Panc1 (cell line): Measurements from ENCODE around the gene OLIG1. TPM values are rescaled to one million over a fixed set of nuclear protein-coding genes. Genes with fewer than 3 reads are reported as not detected.

Experiments
- ATAC-seq: fragments of 200-7000 bp; cut with Tn5 transposase; 2 replicates; pipeline ENCODE4 v1.9.1; 2020; ENCODE audit warnings: mild to moderate bottlenecking, moderate library complexity
- BruUV-seq: library from RNA; stranded (reverse); fragments of 400-500 nt; replicated peaks from 2 replicates; lab custom pipeline; 2021; lab: Mats Ljungman, UMichigan
- CTCF ChIA-PET: fragments of 300-600 bp; sonication (Branson Sonifier 250); formaldehyde crosslinking; loops from one replicate; lab custom pipeline; 2022; ENCODE audit warnings: antibody characterized with exemption; lab: Charles Lee
- POLR2A ChIA-PET: fragments of 300-600 bp; sonication (Branson Sonifier 250); formaldehyde crosslinking; loops from one replicate; lab custom pipeline; 2022; ENCODE audit warnings: antibody characterized with exemption; lab: Charles Lee
- DNase-seq: peaks from one replicate; pipeline ENCODE4 v3.0.0-alpha.2; 2010; ENCODE audit warnings: low read depth, low spot score
- H3K27ac ChIP-seq: 2 replicates; pipeline ENCODE4 v1.5.1; 2011; ENCODE audit warnings: mild to moderate bottlenecking, low read length, inconsistent platforms
- H3K27me3 ChIP-seq: fragments of 200-500 bp; sonication (Bioruptor generic); 2 replicates; pipeline ENCODE4 v1.6.0; 2014; ENCODE audit warnings: low read length, inconsistent platforms; ENCODE audit not compliant: control insufficient read depth, insufficient read depth
- H3K36me3 ChIP-seq: fragments of 200-500 bp; sonication (Bioruptor generic); 2 replicates; pipeline ENCODE4 v1.5.1; 2014; ENCODE audit warnings: inconsistent platforms, mild to moderate bottlenecking, low read length, moderate library complexity; ENCODE audit not compliant: control insufficient read depth, insufficient read depth
- H3K4me1 ChIP-seq: 2 replicates; pipeline ENCODE4 v1.5.1; 2011; ENCODE audit warnings: inconsistent platforms, mild to moderate bottlenecking, low read length, moderate library complexity; ENCODE audit not compliant: control insufficient read depth, insufficient read depth
- H3K4me3 ChIP-seq, 2 experiments: 2 replicates each; pipeline ENCODE4 v1.5.1; 2011 to 2012; ENCODE audit warnings: low read depth in 2 of 2, low read length in 2 of 2, mild to moderate bottlenecking in 2 of 2, inconsistent platforms in 1 of 2, moderate library complexity in 1 of 2
- H3K9me3 ChIP-seq: fragments of 200-500 bp; sonication (Bioruptor generic); 2 replicates; pipeline ENCODE4 v1.5.1; 2014; ENCODE audit warnings: low read depth, mild to moderate bottlenecking, inconsistent platforms, low read length, moderate library complexity; ENCODE audit not compliant: control insufficient read depth, insufficient read depth
- POLR2AphosphoS5 ChIP-seq: IDR thresholded peaks from 2 replicates; pipeline ENCODE4 v1.6.1; 2012; ENCODE audit warnings: mild to moderate bottlenecking, low read depth, low read length, moderate library complexity
- SIN3A ChIP-seq: IDR thresholded peaks from 2 replicates; pipeline ENCODE4 v1.6.1; 2012; ENCODE audit warnings: low read depth, mild to moderate bottlenecking, low read length, moderate library complexity, borderline replicate concordance; ENCODE audit not compliant: insufficient read depth
- TCF7L2 ChIP-seq: IDR thresholded peaks from 2 replicates; pipeline ENCODE4 v1.6.1; 2011; ENCODE audit warnings: mild to moderate bottlenecking, low read depth, low read length, inconsistent platforms
- in situ Hi-C: cut with HindIII; loops from 2 replicates; pipeline ENCODE4 v1.10.0; 2016; ENCODE audit warnings: low sequenced_read_pairs, low pct_unique_long_range_greater_than_20kb
- intact Hi-C: fragments of 100-400 bp; cut with micrococcal nuclease; formaldehyde crosslinking; loops from one replicate; pipeline ENCODE4 v1.10.0; 2022; ENCODE audit not compliant: unreplicated experiment
- total RNA-seq: library from RNA; stranded (reverse); gene quantifications from one replicate; pipeline ENCODE4 v1.2.1, GENCODE V29; 2021; ENCODE audit not compliant: unreplicated experiment
- TF ChIP-seq, protein P1 (sequence below): fragments of 450-650 bp; IDR thresholded peaks from 2 replicates; pipeline ENCODE4 v1.5.1; 2017; ENCODE audit warnings: mild to moderate bottlenecking
- TF ChIP-seq, protein P2 (sequence below), 2 experiments: IDR thresholded peaks; 2 replicates each; pipeline ENCODE4 v1.6.1; 2011 to 2012; ENCODE audit warnings: low read depth in 2 of 2, control low read depth in 1 of 2, low read length in 1 of 2, mild to moderate bottlenecking in 1 of 2, moderate library complexity in 1 of 2; ENCODE audit not compliant: insufficient read depth in 1 of 2

The OLIG1 gene
- total RNA-seq, 1 experiment from 2014 or later: 0.21 TPM

DNA sequence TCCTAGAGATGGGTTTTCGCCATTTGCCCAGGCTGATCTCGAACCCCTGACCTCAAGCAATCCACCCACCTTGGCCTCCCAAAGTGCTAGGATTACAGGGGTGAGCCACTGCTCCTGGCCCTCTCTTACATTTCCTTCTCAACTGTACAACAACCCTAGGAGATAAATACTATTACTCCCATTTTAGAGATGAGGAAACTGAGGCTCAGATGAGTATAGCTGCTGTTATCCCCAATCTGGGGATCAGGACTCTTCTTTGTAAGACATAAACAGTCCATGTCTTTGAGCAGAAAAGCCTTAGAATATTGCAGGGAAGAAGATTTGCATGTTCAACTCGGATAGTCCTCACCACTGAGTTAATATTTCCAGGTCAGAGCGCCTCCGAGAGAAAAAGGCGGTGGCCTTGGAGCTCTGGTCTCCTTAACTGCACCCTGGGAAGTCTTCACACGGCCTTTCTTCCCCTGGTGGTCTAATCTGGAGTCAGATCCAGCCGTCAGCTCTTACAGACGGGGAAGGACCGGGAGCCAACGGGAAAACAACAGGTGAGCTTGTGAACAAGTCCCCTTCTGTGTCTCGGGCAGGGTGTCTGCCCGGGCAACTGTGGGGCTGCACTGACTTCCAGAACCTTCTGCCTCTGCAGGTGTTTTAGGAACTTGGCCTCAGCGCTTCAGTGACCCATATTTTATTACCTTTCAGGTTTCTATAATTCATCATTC is 5.9 kb upstream of the OLIG1 start:
- Histone ChIP-seq H3K36me3 (no peaks in the 10 kb centered on the region), H3K27me3 (peaks cover 12% of the 10 kb centered on the region; the same call in 1 of the 2 replicates), H3K9me3 (no peaks in the 10 kb centered on the region), H3K4me3 (no peak overlapping the region), H3K27ac (no peak overlapping the region), H3K4me1 (no peaks in the 10 kb centered on the region)
- ChIA-PET CTCF (no interaction called here), POLR2A (no interaction called here)
- BruUV-seq: no TSS peak
- TF ChIP-seq, protein P1, sequence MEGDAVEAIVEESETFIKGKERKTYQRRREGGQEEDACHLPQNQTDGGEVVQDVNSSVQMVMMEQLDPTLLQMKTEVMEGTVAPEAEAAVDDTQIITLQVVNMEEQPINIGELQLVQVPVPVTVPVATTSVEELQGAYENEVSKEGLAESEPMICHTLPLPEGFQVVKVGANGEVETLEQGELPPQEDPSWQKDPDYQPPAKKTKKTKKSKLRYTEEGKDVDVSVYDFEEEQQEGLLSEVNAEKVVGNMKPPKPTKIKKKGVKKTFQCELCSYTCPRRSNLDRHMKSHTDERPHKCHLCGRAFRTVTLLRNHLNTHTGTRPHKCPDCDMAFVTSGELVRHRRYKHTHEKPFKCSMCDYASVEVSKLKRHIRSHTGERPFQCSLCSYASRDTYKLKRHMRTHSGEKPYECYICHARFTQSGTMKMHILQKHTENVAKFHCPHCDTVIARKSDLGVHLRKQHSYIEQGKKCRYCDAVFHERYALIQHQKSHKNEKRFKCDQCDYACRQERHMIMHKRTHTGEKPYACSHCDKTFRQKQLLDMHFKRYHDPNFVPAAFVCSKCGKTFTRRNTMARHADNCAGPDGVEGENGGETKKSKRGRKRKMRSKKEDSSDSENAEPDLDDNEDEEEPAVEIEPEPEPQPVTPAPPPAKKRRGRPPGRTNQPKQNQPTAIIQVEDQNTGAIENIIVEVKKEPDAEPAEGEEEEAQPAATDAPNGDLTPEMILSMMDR: no peak
- TF ChIP-seq POLR2AphosphoS5 (no peak), SIN3A (no peak), TCF7L2 (no peak)
- TF ChIP-seq, protein P2, sequence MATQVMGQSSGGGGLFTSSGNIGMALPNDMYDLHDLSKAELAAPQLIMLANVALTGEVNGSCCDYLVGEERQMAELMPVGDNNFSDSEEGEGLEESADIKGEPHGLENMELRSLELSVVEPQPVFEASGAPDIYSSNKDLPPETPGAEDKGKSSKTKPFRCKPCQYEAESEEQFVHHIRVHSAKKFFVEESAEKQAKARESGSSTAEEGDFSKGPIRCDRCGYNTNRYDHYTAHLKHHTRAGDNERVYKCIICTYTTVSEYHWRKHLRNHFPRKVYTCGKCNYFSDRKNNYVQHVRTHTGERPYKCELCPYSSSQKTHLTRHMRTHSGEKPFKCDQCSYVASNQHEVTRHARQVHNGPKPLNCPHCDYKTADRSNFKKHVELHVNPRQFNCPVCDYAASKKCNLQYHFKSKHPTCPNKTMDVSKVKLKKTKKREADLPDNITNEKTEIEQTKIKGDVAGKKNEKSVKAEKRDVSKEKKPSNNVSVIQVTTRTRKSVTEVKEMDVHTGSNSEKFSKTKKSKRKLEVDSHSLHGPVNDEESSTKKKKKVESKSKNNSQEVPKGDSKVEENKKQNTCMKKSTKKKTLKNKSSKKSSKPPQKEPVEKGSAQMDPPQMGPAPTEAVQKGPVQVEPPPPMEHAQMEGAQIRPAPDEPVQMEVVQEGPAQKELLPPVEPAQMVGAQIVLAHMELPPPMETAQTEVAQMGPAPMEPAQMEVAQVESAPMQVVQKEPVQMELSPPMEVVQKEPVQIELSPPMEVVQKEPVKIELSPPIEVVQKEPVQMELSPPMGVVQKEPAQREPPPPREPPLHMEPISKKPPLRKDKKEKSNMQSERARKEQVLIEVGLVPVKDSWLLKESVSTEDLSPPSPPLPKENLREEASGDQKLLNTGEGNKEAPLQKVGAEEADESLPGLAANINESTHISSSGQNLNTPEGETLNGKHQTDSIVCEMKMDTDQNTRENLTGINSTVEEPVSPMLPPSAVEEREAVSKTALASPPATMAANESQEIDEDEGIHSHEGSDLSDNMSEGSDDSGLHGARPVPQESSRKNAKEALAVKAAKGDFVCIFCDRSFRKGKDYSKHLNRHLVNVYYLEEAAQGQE (IDR thresholded peaks at IDR 0.05; ENCODE audit: insufficient read depth in 1 of 2, low read depth in 2 of 2, low read length in 1 of 2): no peak
- in situ Hi-C loops: no loop called here
- ATAC-seq (no peak), DNase-seq (no peak)
- intact Hi-C loops: no loop called here

DNA sequence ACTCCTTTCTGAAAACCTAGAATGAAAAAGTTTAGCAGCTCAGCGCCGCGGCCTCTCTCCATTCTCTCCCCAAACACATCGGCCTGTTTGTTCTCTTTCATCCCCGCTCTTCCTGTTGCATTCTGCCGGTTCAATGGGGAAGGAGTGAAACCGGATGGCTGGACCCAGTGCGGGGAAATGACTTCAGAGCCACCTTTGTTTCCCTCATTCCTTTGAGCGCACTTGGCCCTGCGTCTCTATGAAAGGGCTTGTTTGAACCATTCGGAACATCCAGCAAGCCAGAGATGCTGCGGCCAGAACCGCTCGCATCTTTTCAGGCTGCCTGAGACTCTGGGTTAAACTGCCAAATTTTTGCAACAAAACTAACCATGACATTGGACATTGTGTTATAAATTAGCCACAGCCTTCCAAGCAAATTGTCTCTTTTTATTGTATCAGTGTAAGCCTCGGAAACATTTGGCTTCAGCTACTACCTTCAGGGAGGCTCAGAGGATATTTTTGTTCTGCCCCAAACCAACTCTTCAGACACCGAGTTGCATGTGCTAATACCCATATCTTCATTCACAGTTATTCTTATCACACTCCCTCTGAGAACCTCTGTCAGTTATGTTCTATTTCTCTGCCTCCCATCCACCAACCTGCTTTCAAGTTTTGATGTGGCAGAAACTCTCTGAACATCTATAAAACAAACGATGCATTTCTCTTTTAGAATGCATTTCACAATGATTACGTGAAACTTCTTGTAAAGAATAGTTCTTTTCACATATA is 5.1 kb upstream of the OLIG1 start:
- ATAC-seq (no peak), DNase-seq (no peak)
- Histone ChIP-seq H3K27me3 (peaks cover 14% of the 10 kb centered on the region; the same call in 1 of the 2 replicates), H3K4me3 (no peak overlapping the region), H3K4me1 (no peaks in the 10 kb centered on the region), H3K27ac (no peak overlapping the region), H3K9me3 (no peaks in the 10 kb centered on the region), H3K36me3 (no peaks in the 10 kb centered on the region)
- in situ Hi-C loops: no loop called here
- ChIA-PET POLR2A (no interaction called here), CTCF (no interaction called here)
- no peak for TF ChIP-seq SIN3A
- TF ChIP-seq, protein P2 (IDR thresholded peaks at IDR 0.05; ENCODE audit: insufficient read depth in 1 of 2, low read depth in 2 of 2, low read length in 1 of 2): no peak
- TF ChIP-seq, protein P1: no peak
- no peak for TF ChIP-seq POLR2AphosphoS5
- TF ChIP-seq TCF7L2: no peak
- no TSS peak for BruUV-seq
- intact Hi-C loops: no loop called here
